ENCODE measurements around the gene GPANK1. TPM values are rescaled to one million over a fixed set of nuclear protein-coding genes. Genes with fewer than 3 reads are reported as not detected.

The GPANK1 gene
- total and polyA plus RNA-seq, 4 donors, result 12.7 to 16.6 (median 14.5) TPM

DNA sequence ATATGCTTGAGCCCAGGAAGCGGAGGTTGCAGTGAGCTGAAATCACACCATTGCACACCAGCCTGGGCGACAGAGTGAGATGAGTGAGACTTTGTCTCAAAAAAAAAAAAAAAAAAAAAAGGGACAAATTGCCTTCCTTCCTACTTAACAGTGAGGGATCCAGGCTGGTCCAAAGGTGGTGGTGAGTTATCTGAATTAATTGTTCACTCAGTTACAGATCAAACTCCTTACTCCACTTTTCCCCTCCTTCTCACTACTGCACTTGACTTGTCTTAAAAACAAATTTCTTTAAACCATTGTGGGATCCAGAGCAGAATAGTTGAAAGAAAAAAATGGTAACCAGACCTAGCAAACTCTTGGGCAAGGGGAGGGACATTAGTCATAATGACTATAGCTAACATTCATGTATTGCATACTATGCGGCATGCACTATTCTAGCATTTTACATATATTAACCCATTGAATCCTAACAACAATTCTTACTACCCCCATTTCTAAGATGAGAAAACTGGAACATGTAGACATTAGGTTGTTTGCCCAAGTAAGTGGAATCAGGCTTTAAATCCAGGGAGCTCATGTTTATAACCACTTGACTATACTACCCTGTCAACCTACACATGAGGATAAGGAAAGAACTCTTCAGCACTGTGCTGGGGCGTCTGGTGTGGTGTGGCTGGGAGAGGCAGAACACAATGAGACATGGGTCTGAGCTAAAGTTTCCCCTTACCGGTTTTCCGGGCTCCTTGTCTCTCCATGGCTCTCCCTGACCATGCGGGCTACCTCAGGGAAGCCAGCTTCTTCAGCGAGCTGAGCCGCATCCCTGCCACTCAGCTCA lies 1.5 kb downstream of the GPANK1 start:
- no peak for DNase-seq

GRCh38 chr6:31662124-31662723 lies 2.6 kb downstream of the GPANK1 start:
- Histone ChIP-seq H3K4me1 (ENCODE audit: control insufficient read depth in 5 of 5, insufficient read depth in 5 of 5, low read length in 5 of 5) (peaks cover 8 to 57% (median 16%) of the 10 kb centered on the region in 5 donors), H3K36me3 (ENCODE audit: control insufficient read depth in 4 of 4, insufficient read depth in 4 of 4, low read length in 4 of 4) (peaks cover 3 to 18% (median 10%) of the 10 kb centered on the region in 4 donors), H3K27me3 (ENCODE audit: control insufficient read depth in 3 of 3, insufficient read depth in 3 of 3, low read length in 2 of 3) (no peaks in the 10 kb centered on the region), H3K9me3 (ENCODE audit: control insufficient read depth in 4 of 4, insufficient read depth in 3 of 4, low read length in 3 of 4) (no peaks in the 10 kb centered on the region), H3K4me3 (no peak overlapping the region), H3K27ac (ENCODE audit: low read depth in 1 of 2, low read length in 1 of 2) (no peak overlapping the region), H3K9ac (ENCODE audit: insufficient read depth in 1 of 2, low read length in 2 of 2) (no peak overlapping the region)
- ATAC-seq (ENCODE audit: insufficient read depth, low FRiP score) (no peak), DNase-seq (no peak)
- TF ChIP-seq CTCF (IDR thresholded peaks at IDR 0.05; ENCODE audit: control extremely low read depth, extremely low read depth), result no peak
- WGBS, 2 donors, result 87 to 89% methylated on average over 10 to 12 of the region's 12 CpGs

More for the DNA sequence above, 1.5 kb downstream of the GPANK1 start:
- Histone ChIP-seq H3K36me3 (ENCODE audit: control insufficient read depth in 4 of 4, insufficient read depth in 4 of 4, low read length in 4 of 4) (peaks cover 0 to 22% (median 14%) of the 10 kb centered on the region in 4 donors), H3K4me1 (ENCODE audit: control insufficient read depth in 5 of 5, insufficient read depth in 5 of 5, low read length in 5 of 5) (peaks cover 8 to 54% (median 16%) of the 10 kb centered on the region in 5 donors), H3K27me3 (ENCODE audit: control insufficient read depth in 3 of 3, insufficient read depth in 3 of 3, low read length in 2 of 3) (no peaks in the 10 kb centered on the region), H3K9ac (ENCODE audit: insufficient read depth in 1 of 2, low read length in 2 of 2) (peak overlapping the region; percentile 4 to 84), H3K4me3 (no peak overlapping the region), H3K9me3 (ENCODE audit: control insufficient read depth in 4 of 4, insufficient read depth in 3 of 4, low read length in 3 of 4) (no peaks in the 10 kb centered on the region), H3K27ac (ENCODE audit: low read depth in 1 of 2, low read length in 1 of 2) (peak overlapping the region; percentile 38 to 96)
- no peak for TF ChIP-seq CTCF (IDR thresholded peaks at IDR 0.05; ENCODE audit: control extremely low read depth, extremely low read depth)
- 62% methylated on average over 9 of the region's 9 CpGs for WGBS, 2 donors
- ATAC-seq (ENCODE audit: insufficient read depth, low FRiP score), result no peak

DNA sequence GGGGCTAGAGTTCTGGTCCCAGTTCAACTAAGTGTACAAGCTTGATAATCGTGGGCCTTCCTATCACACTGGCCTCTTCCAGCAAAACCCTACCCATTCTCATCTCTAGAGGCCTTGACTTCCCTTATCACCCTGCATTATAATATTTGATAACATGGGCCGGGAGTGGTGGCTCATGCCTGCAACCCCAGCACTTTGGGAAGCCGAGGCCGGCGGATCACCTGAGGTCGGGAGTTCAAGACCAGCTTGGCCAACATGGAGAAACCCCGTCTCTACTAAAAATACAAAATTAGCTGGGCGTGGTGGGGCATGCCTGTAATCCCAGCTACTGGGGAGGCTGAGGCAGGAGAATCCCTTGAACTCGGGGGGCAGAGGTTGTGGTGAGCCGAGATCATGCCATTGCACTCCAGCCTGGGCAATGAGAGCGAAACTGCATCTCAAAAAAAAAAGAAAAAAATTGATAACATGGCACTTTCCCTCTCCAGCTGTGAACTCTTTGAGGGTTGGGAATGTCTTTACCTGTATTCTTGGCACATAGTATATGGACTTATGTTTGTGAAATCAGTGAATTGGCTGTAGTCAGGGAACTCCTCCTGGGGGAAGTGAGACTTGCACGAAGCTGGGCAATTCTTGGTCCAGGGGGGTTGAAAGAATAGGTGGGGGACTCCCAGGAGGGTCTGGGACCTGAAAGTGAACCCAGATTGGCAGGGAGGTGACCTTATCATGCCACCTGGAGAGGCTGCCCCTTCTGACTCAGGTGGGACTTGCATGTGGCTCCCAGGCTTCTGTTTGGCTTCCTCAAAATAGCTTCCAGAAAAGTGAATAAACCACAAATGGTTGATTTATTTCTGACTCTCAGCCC lies 3.3 kb downstream of the GPANK1 start:
- Histone ChIP-seq H3K9me3 (ENCODE audit: control insufficient read depth in 4 of 4, insufficient read depth in 3 of 4, low read length in 3 of 4) (no peaks in the 10 kb centered on the region), H3K27ac (ENCODE audit: low read depth in 1 of 2, low read length in 1 of 2) (peak overlapping the region; percentile 85 to 95), H3K4me3 (no peak overlapping the region), H3K27me3 (ENCODE audit: control insufficient read depth in 3 of 3, insufficient read depth in 3 of 3, low read length in 2 of 3) (no peaks in the 10 kb centered on the region), H3K36me3 (ENCODE audit: control insufficient read depth in 4 of 4, insufficient read depth in 4 of 4, low read length in 4 of 4) (peaks cover 3 to 22% (median 7%) of the 10 kb centered on the region in 4 donors), H3K9ac (ENCODE audit: insufficient read depth in 1 of 2, low read length in 2 of 2) (peak overlapping the region in 1 of 2 donors; percentile 65), H3K4me1 (ENCODE audit: control insufficient read depth in 5 of 5, insufficient read depth in 5 of 5, low read length in 5 of 5) (peaks cover 7 to 51% (median 11%) of the 10 kb centered on the region in 5 donors)
- WGBS, 2 donors, result 79 to 86% methylated on average over 12 of the region's 12 CpGs
- TF ChIP-seq CTCF (IDR thresholded peaks at IDR 0.05; ENCODE audit: control extremely low read depth, extremely low read depth), result no peak
- no peak for DNase-seq
- ATAC-seq (ENCODE audit: insufficient read depth, low FRiP score), result no peak

Data from lung (tissue), 12 donors.